Naive thymus-derived CD4-positive, alpha-beta T cell (primary cell): ENCODE results near the gene RAB3B. TPM values are rescaled to one million over a fixed set of nuclear protein-coding genes. Genes with fewer than 3 reads are reported as not detected.

ENCODE experiments used
- ATAC-seq: fragments of 150-1000 bp; cut with Tn5 transposase; 2 replicates; pipeline ENCODE4 v1.10.0; 2021; ENCODE audit warnings: mild to moderate bottlenecking, moderate library complexity
- CTCF ChIA-PET: fragments of 350-600 bp; sonication (Branson Sonifier 250); formaldehyde crosslinking; loops from one replicate; lab custom pipeline; 2021; ENCODE audit warnings: antibody characterized with exemption; lab: Charles Lee
- POLR2A ChIA-PET: fragments of 350-600 bp; sonication (Branson Sonifier 250); formaldehyde crosslinking; loops from one replicate; lab custom pipeline; 2021; ENCODE audit warnings: antibody characterized with exemption, inconsistent platforms; lab: Charles Lee
- DNase-seq, 9 donors: peaks; one replicate each; pipeline versions ENCODE4 v3.0.0 to v3.0.0-alpha.2; 2020 to 2022; ENCODE audit warnings: mixed read lengths in 1 of 9
- H3K27ac ChIP-seq: one replicate; pipeline ENCODE4 v1.7.0; 2013; ENCODE audit warnings: mild to moderate bottlenecking, low read depth, low read length, moderate library complexity
- H3K27me3 ChIP-seq, 2 donors: one replicate each; pipeline ENCODE4 v1.7.0; 2013; ENCODE audit warnings: low read length in 2 of 2, mild to moderate bottlenecking in 2 of 2, moderate library complexity in 2 of 2; ENCODE audit not compliant: control insufficient read depth in 2 of 2, insufficient read depth in 2 of 2
- H3K36me3 ChIP-seq, 3 experiments: 1 replicate in 2 of 3; 2 replicates in 1 of 3; pipeline ENCODE4 v1.7.0; 2013; ENCODE audit warnings: low read length in 3 of 3, mild to moderate bottlenecking in 3 of 3, moderate library complexity in 1 of 3; ENCODE audit not compliant: insufficient read depth in 3 of 3, control insufficient read depth in 2 of 3
- H3K4me1 ChIP-seq, 2 donors: one replicate each; pipeline ENCODE4 v1.7.0; 2013; ENCODE audit warnings: low read length in 2 of 2, mild to moderate bottlenecking in 2 of 2, moderate library complexity in 1 of 2; ENCODE audit not compliant: control insufficient read depth in 2 of 2, insufficient read depth in 2 of 2
- H3K4me3 ChIP-seq: 2 replicates; pipeline ENCODE4 v1.7.0; 2013; ENCODE audit warnings: mild to moderate bottlenecking, low read length
- H3K9me3 ChIP-seq, 3 experiments: 1 replicate in 2 of 3; 2 replicates in 1 of 3; pipeline ENCODE4 v1.7.0; 2013; ENCODE audit warnings: low read length in 3 of 3; ENCODE audit not compliant: control insufficient read depth in 2 of 3
- H3K27ac Mint-ChIP-seq, 9 donors: one replicate each; pipeline ENCODE4 v1.8.0; 2020 to 2022; ENCODE audit warnings: mixed read lengths in 9 of 9, mild to moderate bottlenecking in 8 of 9, moderate library complexity in 5 of 9, inconsistent platforms in 2 of 9
- H3K27me3 Mint-ChIP-seq, 5 donors: one replicate each; pipeline ENCODE4 v1.8.0; 2021 to 2022; ENCODE audit warnings: mixed read lengths in 5 of 5, mild to moderate bottlenecking in 1 of 5
- H3K36me3 Mint-ChIP-seq, 5 donors: one replicate each; pipeline ENCODE4 v1.8.0; 2020 to 2022; ENCODE audit warnings: mixed read lengths in 5 of 5, mild to moderate bottlenecking in 3 of 5, inconsistent platforms in 1 of 5
- H3K4me1 Mint-ChIP-seq, 7 donors: one replicate each; pipeline ENCODE4 v1.8.0; 2020 to 2022; ENCODE audit warnings: mixed read lengths in 7 of 7, mild to moderate bottlenecking in 3 of 7, inconsistent platforms in 1 of 7
- H3K4me3 Mint-ChIP-seq, 10 donors: one replicate each; pipeline ENCODE4 v1.8.0; 2020 to 2022; ENCODE audit warnings: mild to moderate bottlenecking in 10 of 10, mixed read lengths in 10 of 10, moderate library complexity in 6 of 10, inconsistent platforms in 2 of 10
- H3K9me3 Mint-ChIP-seq, 11 donors: one replicate each; pipeline ENCODE4 v1.8.0; 2020 to 2022; ENCODE audit warnings: mixed read lengths in 11 of 11, mild to moderate bottlenecking in 4 of 11, inconsistent platforms in 1 of 11, moderate library complexity in 1 of 11
- intact Hi-C, 2 donors: fragments of 100-400 bp; cut with micrococcal nuclease; formaldehyde crosslinking; loops; one replicate each; pipeline ENCODE4 v1.15.1; 2023
- polyA plus RNA-seq, 2 donors: library from polyadenylated mRNA; unstranded; fragments of 300-500 nt; fragmentation: Illumina TruSeq; gene quantifications; one replicate each; pipeline ENCODE4 v1.2.3, GENCODE V29; 2021
- total RNA-seq, 6 experiments: library from RNA in 5 of 6; stranded (reverse) in 5 of 6; gene quantifications; 1 replicate in 5 of 6; 2 replicates in 1 of 6; pipeline ENCODE4 v1.2.3 and lab custom pipeline; 2021 to 2026

Gene RAB3B
- total and polyA plus RNA-seq, 7 experiments from 2014 or later, result 0.03 TPM; not detected in 6

GRCh38 chr1:51906306-51907078 is 84.0 kb downstream of the RAB3B start:
- ATAC-seq, result no peak
- ChIA-PET POLR2A (no interaction called here), CTCF (interaction anchor here (0.7 kb wide), 1 partner anchor 25 kb away, joined by 4 read pairs; no protein-coding TSS in a partner anchor)
- H3K27ac ChIP-seq, result no peak overlapping the region
- H3K36me3 ChIP-seq, result no peaks in the 10 kb centered on the region
- H3K4me3 ChIP-seq, result no peak overlapping the region
- intact Hi-C loops, result no loop called here
- peak overlapping the region in 8 of 9 donors; percentile 85 to 93 (median 91) for H3K27ac Mint-ChIP-seq
- peaks cover 0 to 4% (median 0%) of the 10 kb centered on the region in 5 donors for H3K36me3 Mint-ChIP-seq
- H3K27me3 Mint-ChIP-seq, result peaks cover 0 to 21% (median 6%) of the 10 kb centered on the region in 5 donors
- DNase-seq, result no peak
- H3K9me3 ChIP-seq, result peaks cover 0 to 4% (median 0%) of the 10 kb centered on the region in 3 experiments
- H3K27me3 ChIP-seq, result no peaks in the 10 kb centered on the region
- H3K9me3 Mint-ChIP-seq, result peaks cover 0 to 17% (median 6%) of the 10 kb centered on the region in 11 donors
- peaks cover 0 to 12% (median 8%) of the 10 kb centered on the region in 7 donors for H3K4me1 Mint-ChIP-seq
- no peaks in the 10 kb centered on the region for H3K4me1 ChIP-seq
- H3K4me3 Mint-ChIP-seq, result peak overlapping the region in 2 of 10 donors; percentile 30 to 40

- Mint-ChIP-seq H3K4me3 (no peak overlapping the region), H3K4me1 (peaks cover 0 to 11% (median 8%) of the 10 kb centered on the region in 7 donors), H3K27me3 (peaks cover 8 to 30% (median 22%) of the 10 kb centered on the region in 5 donors), H3K27ac (peak overlapping the region in 1 of 9 donors; percentile 74), H3K36me3 (peaks cover 0 to 4% (median 0%) of the 10 kb centered on the region in 5 donors), H3K9me3 (peaks cover 0 to 13% (median 6%) of the 10 kb centered on the region in 11 donors)
- no peaks in the 10 kb centered on the region for H3K36me3 ChIP-seq
- peaks cover 0 to 4% (median 0%) of the 10 kb centered on the region in 3 experiments for H3K9me3 ChIP-seq
- H3K27me3 ChIP-seq, result peaks cover 0 to 3% of the 10 kb centered on the region in 2 donors
- H3K4me1 ChIP-seq, result no peaks in the 10 kb centered on the region
- ChIA-PET CTCF (no interaction called here), POLR2A (interaction anchor here (0.7 kb wide), 1 partner anchor 31 kb away, joined by 3 read pairs; no protein-coding TSS in a partner anchor)
- no peak overlapping the region for H3K4me3 ChIP-seq
- no peak for DNase-seq
- no peak overlapping the region for H3K27ac ChIP-seq
- no peak for ATAC-seq
- intact Hi-C loops, result no loop called here
Observed at GRCh38 chr1:51902456-51902855, 88.0 kb downstream of the RAB3B start.

DNA sequence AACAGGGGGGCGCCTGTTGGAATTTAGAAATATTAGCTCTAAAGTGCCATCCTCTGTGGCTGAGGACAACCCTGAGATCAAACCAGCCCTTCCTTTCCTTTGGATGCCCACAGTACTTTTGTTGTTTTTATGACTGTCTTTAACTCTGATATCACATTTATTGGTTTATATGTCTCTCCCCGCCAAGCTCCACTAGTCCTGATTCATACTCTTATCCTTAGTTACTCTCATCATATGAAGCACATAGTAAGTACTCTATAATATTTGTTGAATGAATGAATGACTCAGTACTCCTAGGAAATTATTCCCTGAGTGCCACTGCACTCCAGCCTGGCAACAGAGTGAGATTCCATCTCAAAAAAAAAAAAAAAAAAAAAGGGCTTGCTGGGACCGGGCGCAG is 89.3 kb downstream of the RAB3B start:
- H3K27ac Mint-ChIP-seq, result no peak overlapping the region
- DNase-seq (no peak), ATAC-seq (no peak)
- no peak overlapping the region for H3K4me3 Mint-ChIP-seq
- Histone ChIP-seq H3K4me3 (no peak overlapping the region), H3K27me3 (peaks cover 0 to 3% of the 10 kb centered on the region in 2 donors), H3K36me3 (no peaks in the 10 kb centered on the region), H3K9me3 (no peaks in the 10 kb centered on the region), H3K4me1 (no peaks in the 10 kb centered on the region), H3K27ac (no peak overlapping the region)
- POLR2A ChIA-PET, result no interaction called here
- H3K9me3 Mint-ChIP-seq, result peaks cover 0 to under 1% (median 0%) of the 10 kb centered on the region in 11 donors
- peaks cover 10 to 36% (median 28%) of the 10 kb centered on the region in 5 donors for H3K27me3 Mint-ChIP-seq
- intact Hi-C loops, result no loop called here
- H3K4me1 Mint-ChIP-seq, result peaks cover 0 to 4% (median 0%) of the 10 kb centered on the region in 7 donors
- CTCF ChIA-PET, result no interaction called here
- no peaks in the 10 kb centered on the region for H3K36me3 Mint-ChIP-seq

GRCh38 chr1:51899022-51899421 is 91.5 kb downstream of the RAB3B start:
- Histone ChIP-seq H3K36me3 (no peaks in the 10 kb centered on the region), H3K27ac (no peak overlapping the region), H3K4me3 (no peak overlapping the region), H3K4me1 (no peaks in the 10 kb centered on the region), H3K27me3 (peaks cover 0 to 3% of the 10 kb centered on the region in 2 donors), H3K9me3 (no peaks in the 10 kb centered on the region)
- Mint-ChIP-seq H3K4me3 (no peak overlapping the region), H3K27me3 (peaks cover 18 to 47% (median 39%) of the 10 kb centered on the region in 5 donors), H3K27ac (no peak overlapping the region), H3K36me3 (no peaks in the 10 kb centered on the region), H3K9me3 (peaks cover 0 to 1% (median 0%) of the 10 kb centered on the region in 11 donors), H3K4me1 (peaks cover 0 to 4% (median 0%) of the 10 kb centered on the region in 7 donors)
- no peak for ATAC-seq
- ChIA-PET POLR2A (no interaction called here), CTCF (interaction anchor here (0.6 to 1.4 kb wide), 3 partner anchors 68 to 716 kb away, joined by 4 read pairs; no protein-coding TSS in a partner anchor)
- intact Hi-C loops, result loop anchor here (5.0 to 10.0 kb wide), 2 partner anchors 398 to 786 kb away; no protein-coding TSS in a partner anchor
- DNase-seq, result no peak

DNA sequence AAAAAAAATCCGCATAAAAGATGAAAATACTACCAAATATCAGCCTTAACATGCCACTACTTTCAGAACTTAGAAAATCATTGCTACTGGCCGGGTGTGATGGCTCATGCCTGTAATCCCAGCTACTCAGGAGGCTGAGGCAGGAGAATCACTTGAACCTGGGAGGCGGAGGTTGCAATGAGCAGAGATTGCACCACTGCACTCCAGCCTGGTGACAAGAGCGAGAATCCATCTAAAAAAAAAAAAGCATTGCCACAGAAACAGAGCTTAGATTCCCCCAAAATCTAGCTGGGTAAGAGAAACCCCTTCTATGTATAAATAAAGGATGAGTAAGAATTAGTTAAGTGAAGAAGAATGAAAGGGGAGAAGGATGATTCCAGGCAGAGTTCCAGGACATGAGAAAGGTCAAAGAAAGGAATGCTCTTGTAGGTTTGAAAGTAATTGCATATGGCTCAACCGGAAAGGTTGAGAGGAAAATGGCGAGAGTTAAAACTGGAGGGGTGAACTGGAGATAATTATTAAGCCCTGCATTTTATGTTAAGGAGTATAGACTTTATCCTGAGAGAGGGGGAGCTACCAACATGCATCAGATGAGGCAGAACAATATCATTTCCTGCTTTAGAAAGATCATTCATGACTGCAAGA is 92.3 kb downstream of the RAB3B start:
- Mint-ChIP-seq H3K4me1 (peaks cover 0 to 4% (median 0%) of the 10 kb centered on the region in 7 donors), H3K36me3 (no peaks in the 10 kb centered on the region), H3K9me3 (peaks cover 0 to 1% (median 0%) of the 10 kb centered on the region in 11 donors), H3K27ac (no peak overlapping the region), H3K4me3 (no peak overlapping the region), H3K27me3 (peaks cover 21 to 50% (median 47%) of the 10 kb centered on the region in 5 donors)
- no peaks in the 10 kb centered on the region for H3K36me3 ChIP-seq
- no peaks in the 10 kb centered on the region for H3K9me3 ChIP-seq
- intact Hi-C loops, result loop anchor here (5.0 to 10.0 kb wide), 2 partner anchors 399 to 787 kb away; no protein-coding TSS in a partner anchor
- ChIA-PET CTCF (interaction anchor here (1.0 to 1.4 kb wide), 5 partner anchors 12 to 395 kb away, joined by 3 to 4 read pairs (median 3); no protein-coding TSS in a partner anchor), POLR2A (interaction anchor here (0.5 kb wide), 1 partner anchor 753 kb away, joined by 3 read pairs; no protein-coding TSS in a partner anchor)
- no peaks in the 10 kb centered on the region for H3K4me1 ChIP-seq
- DNase-seq (no peak), ATAC-seq (no peak)
- H3K27me3 ChIP-seq, result peaks cover 0 to 3% of the 10 kb centered on the region in 2 donors
- H3K4me3 ChIP-seq, result no peak overlapping the region
- H3K27ac ChIP-seq, result no peak overlapping the region

DNA sequence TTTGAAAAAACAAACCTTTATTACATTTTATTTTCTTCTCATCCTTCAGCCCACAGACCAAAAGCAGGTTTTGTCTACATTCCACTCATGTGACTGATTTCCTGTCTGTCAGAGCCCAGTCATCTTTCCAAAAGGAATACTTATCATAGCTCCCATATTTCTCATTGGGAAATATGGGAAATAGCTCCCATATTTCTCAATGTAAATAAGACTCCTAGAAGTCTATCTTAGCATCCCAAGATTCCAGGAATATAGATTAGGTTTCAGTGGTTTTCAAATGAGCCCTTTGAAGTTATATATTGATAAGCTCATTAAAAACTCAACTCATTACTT is 92.8 kb downstream of the RAB3B start:
- DNase-seq (no peak), ATAC-seq (no peak)
- ChIA-PET CTCF (interaction anchor here (0.8 to 1.4 kb wide), 5 partner anchors 13 to 395 kb away, joined by 3 to 4 read pairs (median 3); no protein-coding TSS in a partner anchor), POLR2A (no interaction called here)
- no peak overlapping the region for H3K27ac ChIP-seq
- no peaks in the 10 kb centered on the region for H3K36me3 ChIP-seq
- Mint-ChIP-seq H3K27ac (no peak overlapping the region), H3K36me3 (no peaks in the 10 kb centered on the region), H3K27me3 (peaks cover 24 to 55% (median 50%) of the 10 kb centered on the region in 5 donors), H3K9me3 (peaks cover 0 to 1% (median 0%) of the 10 kb centered on the region in 11 donors), H3K4me1 (peaks cover 0 to 4% (median 0%) of the 10 kb centered on the region in 7 donors), H3K4me3 (no peak overlapping the region)
- no peaks in the 10 kb centered on the region for H3K4me1 ChIP-seq
- peaks cover 0 to 3% of the 10 kb centered on the region in 2 donors for H3K27me3 ChIP-seq
- no peaks in the 10 kb centered on the region for H3K9me3 ChIP-seq
- intact Hi-C loops, result loop anchor here (1.0 to 10.0 kb wide), 6 partner anchors 105 to 1285 kb away; no protein-coding TSS in a partner anchor
- no peak overlapping the region for H3K4me3 ChIP-seq
